ENCODE data around the gene ERAL1.

- TF ChIP-seq, protein P1, sequence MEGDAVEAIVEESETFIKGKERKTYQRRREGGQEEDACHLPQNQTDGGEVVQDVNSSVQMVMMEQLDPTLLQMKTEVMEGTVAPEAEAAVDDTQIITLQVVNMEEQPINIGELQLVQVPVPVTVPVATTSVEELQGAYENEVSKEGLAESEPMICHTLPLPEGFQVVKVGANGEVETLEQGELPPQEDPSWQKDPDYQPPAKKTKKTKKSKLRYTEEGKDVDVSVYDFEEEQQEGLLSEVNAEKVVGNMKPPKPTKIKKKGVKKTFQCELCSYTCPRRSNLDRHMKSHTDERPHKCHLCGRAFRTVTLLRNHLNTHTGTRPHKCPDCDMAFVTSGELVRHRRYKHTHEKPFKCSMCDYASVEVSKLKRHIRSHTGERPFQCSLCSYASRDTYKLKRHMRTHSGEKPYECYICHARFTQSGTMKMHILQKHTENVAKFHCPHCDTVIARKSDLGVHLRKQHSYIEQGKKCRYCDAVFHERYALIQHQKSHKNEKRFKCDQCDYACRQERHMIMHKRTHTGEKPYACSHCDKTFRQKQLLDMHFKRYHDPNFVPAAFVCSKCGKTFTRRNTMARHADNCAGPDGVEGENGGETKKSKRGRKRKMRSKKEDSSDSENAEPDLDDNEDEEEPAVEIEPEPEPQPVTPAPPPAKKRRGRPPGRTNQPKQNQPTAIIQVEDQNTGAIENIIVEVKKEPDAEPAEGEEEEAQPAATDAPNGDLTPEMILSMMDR (IDR thresholded peaks at IDR 0.05) = no peak
- TF ChIP-seq POLR2A (IDR thresholded peaks at IDR 0.05) = no peak
These were observed 41.7 kb downstream of the ERAL1 start for GRCh38 chr17:28896491-28896883.

All from heart left ventricle (tissue), 13 donors.